A549 treated with AZD9567 at 1 μM for 4 hours (cell line): Measurements from ENCODE around the gene FXYD6. TPM values are rescaled to one million over a fixed set of nuclear protein-coding genes. Genes with fewer than 3 reads are reported as not detected.

ENCODE experiments used
- total RNA-seq: library from RNA; stranded (reverse); fragments of 200-300 nt; extraction: Qiagen RNA extraction; gene quantifications from 5 replicates; pipeline ENCODE4 v1.2.3, GENCODE V29; 2022; ENCODE audit not compliant: insufficient read depth

Gene FXYD6, protein sequence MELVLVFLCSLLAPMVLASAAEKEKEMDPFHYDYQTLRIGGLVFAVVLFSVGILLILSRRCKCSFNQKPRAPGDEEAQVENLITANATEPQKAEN
- 0.22 to 0.28 TPM (median 0.23 TPM) in 3 of 5 replicates, not detected in the others for total RNA-seq

DNA sequence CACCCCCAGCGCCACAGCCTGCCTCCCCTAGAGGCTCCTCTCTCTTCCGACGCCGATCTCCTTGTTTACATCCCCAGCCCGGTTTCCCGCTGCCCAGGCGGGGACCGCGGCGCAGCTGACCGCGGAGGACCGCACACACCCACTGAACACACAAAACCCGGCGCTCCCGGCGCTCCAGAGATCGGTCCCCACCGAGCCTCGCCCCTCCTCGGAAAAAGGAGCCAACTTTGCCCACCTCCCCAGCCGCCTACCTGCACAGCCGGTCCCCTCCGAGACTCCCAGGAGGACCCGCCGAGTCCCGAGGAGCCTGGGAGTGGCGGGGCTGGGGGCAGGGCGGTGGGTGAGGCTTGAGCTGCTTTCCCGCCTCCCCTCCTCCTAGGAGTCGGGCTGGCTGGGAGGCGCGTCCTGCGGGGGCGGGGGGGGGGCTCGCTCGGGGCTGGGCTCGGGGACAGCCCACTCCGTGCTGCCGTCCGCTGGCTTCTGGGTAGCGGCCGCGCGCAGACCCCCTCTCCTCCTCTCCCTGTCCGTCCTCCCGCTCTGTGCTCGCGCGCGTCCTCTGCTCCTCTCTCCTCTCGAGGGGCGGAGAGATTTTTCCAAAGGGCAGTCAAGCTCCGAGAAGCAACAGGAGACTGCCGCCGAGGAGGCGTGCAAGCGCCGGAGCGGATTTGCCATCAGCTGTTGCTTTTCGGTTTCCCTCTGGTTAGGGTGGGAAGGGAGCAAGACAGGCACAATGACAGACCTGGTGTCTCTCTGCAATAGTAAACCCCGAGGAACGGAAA is at the start of gene FXYD6:
Gene FXYD6, minus strand, starts transcription at position 318 of the 779 bp plus-strand sequence. CDS start 33,882 bp downstream, outside the sequence.

DNA sequence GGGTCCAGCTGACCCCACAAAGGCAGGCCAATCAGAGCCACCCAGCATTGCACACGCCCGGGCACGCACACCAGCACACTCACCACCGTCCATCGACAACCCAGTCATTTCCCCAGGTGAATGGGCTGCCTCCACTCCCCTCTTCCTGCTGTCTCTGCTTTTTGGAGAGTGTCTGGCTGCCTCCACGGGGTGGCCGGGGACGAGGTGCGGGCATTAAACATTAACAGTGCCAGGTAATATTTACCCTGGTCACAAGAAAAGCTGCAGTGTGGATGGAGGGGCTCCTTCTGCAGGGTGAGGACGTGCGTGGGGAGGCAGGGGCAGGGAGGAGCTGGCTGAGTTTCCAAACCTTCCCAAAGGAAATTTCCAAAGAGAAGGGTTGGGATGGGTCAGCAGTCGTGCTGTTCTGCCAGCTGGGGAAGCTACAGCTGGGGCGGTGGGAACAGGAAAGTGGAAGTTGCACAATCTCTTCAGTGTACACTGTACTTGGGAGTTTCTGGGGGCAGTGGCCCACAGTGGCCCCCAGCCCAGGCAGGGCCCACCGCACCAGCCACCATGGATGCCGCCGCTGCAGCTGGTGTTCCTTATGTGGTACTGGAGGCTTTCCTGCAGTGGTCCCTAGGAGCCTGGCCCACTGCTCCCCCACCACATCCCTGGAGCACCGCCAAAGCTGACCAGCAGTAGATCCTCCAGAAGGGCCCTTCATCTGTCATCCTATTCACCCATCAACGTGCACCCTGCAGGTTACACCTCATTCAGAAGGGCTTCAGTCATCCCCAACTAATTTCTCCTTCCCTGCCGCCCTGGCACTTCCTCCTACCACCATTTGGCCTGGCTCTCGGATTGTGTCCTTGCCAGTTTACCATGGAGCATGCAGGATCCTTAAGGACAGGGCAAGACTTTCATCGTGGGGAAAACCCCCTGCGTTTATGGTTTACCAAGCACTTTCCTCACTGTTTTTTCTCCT is 51.6 kb downstream of the FXYD6 start, which contains the start of gene FXYD2:
Gene FXYD2, minus strand, starts transcription at position 174 of the 967 bp plus-strand sequence. Its CDS starts 66 bp downstream, at position 108.

DNA sequence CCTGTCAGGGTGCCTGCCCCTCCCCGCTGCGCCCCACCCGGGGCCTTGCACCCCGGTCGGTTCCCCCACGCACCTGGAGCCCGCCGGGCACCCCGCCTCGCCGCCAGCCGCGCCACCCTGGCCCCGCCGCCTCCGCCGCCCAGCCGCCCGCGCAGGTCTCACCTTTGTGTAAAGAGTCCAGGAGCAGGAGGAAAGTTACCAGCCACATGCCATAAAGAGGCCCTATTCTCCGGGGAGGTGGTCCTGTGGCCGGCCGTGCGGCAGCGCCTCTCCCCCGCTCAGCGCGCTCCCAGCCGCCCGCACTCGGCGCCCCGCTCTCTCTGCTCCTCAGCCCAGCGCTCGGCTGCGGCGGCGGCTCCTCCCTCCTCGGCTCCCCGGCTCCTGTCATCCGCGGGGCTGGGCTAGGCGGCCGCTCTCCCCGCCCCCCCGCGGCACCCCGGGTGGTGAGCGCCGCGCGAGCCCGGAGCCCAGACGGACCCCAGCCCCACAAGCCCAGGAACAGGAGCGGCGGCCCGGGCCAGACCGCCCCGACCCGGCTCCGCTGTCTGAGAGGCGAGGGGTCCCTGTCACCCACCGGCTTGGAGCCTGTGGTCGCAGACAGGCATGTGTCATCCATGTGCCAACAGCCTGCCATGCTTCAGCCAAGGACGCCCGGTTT is 79.5 kb downstream of the FXYD6 start, which contains the start of gene DSCAML1:
Gene DSCAML1, minus strand, starts transcription at position 345 of the 658 bp plus-strand sequence. Its CDS starts 137 bp downstream, at position 208.

Other genes with a start within 250 kb of the FXYD6 start
- gene DSCAML1, start 79.4 kb downstream of the FXYD6 start, total RNA-seq, result 0.20 to 0.86 TPM (median 0.43 TPM) in 4 of 5 replicates, not detected in the other
- 13.9 to 22.3 TPM (median 15.3 TPM) in 5 replicates for gene FXYD2, start 51.9 kb downstream of the FXYD6 start, total RNA-seq
- 0.02 to 0.05 TPM in 2 of 5 replicates, not detected in the others for gene TMPRSS13, start 52.7 kb upstream of the FXYD6 start, total RNA-seq
- 0.04 to 0.16 TPM (median 0.08 TPM) in 3 of 5 replicates, not detected in the others for gene IL10RA, start 109.7 kb upstream of the FXYD6 start, total RNA-seq
- not detected in 5 replicates for gene TMPRSS4, start 200.4 kb upstream of the FXYD6 start, total RNA-seq
- not detected in 5 replicates for gene SMIM35, start 210.3 kb upstream of the FXYD6 start, total RNA-seq